ENCODE measurements around the gene SRGAP3. TPM values are rescaled to one million over a fixed set of nuclear protein-coding genes. Genes with fewer than 3 reads are reported as not detected.

SRGAP3 gene
- total RNA-seq, 4 donors from 2014 or later, result 6.7 to 24.8 (median 19.7) TPM

DNA sequence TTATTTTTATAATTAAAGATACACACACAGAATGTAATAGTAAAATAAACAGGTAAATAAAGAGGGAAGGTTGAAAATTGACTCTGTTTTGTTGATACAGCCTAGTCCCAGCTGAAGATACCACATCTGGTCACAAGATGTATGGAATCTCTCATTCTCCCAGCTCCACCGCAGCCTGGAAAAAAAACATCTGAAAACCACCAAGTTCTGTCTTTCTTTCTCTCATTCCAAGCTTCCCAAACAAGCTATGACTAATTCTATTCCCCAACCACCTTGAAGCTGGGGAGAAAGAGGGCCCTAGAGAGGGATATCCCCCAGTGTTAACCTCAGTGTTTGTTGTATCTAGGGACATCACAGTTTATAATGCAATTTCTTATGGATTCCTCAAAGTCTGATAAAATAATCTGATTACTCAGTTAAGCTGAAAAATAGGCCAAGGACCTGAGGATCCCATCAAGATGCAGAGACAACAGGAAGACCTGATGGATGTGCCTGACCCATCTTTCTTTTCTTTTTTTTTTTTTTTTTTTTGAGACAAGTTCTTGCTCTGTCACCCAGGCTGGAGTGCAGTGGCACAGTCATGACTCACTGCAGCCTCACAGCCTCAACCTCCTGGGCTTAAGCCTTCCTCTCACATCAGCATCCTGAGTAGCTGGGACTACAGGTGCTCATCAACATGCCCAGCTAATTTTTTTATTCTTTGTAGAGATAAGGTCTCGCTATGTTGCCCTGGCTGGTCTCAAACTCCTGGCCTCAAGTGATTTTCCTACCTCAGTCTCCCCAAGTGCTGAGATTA lies 38.1 kb downstream of the SRGAP3 start:
- Histone ChIP-seq H3K4me3 (no peak overlapping the region), H3K4me1 (no peaks in the 10 kb centered on the region), H3K27ac (no peak overlapping the region), H3K36me3 (no peaks in the 10 kb centered on the region), H3K9me3 (no peaks in the 10 kb centered on the region), H3K27me3 (no peaks in the 10 kb centered on the region)
- TF ChIP-seq, protein P1, sequence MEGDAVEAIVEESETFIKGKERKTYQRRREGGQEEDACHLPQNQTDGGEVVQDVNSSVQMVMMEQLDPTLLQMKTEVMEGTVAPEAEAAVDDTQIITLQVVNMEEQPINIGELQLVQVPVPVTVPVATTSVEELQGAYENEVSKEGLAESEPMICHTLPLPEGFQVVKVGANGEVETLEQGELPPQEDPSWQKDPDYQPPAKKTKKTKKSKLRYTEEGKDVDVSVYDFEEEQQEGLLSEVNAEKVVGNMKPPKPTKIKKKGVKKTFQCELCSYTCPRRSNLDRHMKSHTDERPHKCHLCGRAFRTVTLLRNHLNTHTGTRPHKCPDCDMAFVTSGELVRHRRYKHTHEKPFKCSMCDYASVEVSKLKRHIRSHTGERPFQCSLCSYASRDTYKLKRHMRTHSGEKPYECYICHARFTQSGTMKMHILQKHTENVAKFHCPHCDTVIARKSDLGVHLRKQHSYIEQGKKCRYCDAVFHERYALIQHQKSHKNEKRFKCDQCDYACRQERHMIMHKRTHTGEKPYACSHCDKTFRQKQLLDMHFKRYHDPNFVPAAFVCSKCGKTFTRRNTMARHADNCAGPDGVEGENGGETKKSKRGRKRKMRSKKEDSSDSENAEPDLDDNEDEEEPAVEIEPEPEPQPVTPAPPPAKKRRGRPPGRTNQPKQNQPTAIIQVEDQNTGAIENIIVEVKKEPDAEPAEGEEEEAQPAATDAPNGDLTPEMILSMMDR (IDR thresholded peaks at IDR 0.05), result no peak
- no peak for TF ChIP-seq POLR2A (IDR thresholded peaks at IDR 0.05)
- DNase-seq, result no peak

DNA sequence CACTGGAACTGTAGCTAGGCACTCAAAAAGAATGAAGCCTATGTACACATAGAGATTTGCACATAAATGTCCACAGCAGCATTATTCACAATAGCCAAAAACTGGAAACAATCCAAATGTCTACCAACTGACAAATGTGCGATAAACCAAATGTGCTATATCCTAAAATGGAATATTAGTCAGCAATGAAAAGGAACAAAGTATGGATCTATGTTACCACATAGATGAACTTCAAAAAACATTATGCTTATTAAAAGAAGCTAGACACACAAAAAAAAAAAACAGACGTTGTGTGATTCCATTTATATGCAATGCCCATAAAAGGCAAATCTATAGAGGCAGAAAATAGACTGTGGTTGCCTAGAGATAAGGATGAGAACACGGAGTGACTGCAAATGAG lies 39.7 kb downstream of the SRGAP3 start:
- no peak overlapping the region for H3K4me3 ChIP-seq
- no peak for TF ChIP-seq POLR2A (IDR thresholded peaks at IDR 0.05)
- TF ChIP-seq, protein P1 (IDR thresholded peaks at IDR 0.05), result no peak
- no peak for DNase-seq

DNA sequence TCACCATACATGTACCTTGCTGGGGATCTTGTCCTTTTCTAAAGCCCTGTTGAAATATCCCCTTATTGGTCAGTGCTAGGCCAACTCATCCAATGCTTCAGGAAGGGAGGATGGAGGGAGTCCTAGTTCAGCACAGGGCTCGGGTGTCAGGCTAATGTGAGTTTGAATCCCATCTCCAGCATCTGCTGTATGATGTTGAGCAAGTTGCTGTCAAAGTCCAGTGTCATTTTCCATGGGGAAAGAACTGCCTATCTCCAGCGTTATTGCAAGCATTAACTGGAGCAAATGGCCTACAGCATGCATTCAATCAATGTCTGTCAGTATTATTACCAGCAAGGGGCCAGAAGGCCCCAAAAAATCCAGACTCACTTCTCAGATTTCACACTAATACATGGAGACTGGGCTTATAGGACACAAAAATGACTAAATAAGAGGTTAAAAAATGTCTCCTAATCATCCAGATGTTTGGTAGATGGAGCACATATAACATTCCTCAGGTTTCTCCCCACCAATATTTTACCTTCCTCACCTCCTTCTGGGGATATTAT lies 40.8 kb downstream of the SRGAP3 start:
- Histone ChIP-seq H3K9me3 (no peaks in the 10 kb centered on the region), H3K4me1 (no peaks in the 10 kb centered on the region), H3K27ac (no peak overlapping the region), H3K27me3 (no peaks in the 10 kb centered on the region), H3K36me3 (no peaks in the 10 kb centered on the region), H3K4me3 (no peak overlapping the region)
- no peak for DNase-seq
- TF ChIP-seq POLR2A (IDR thresholded peaks at IDR 0.05), result no peak
- TF ChIP-seq, protein P1 (IDR thresholded peaks at IDR 0.05), result no peak

More for the DNA sequence above, 39.7 kb downstream of the SRGAP3 start:
- Histone ChIP-seq H3K36me3 (no peaks in the 10 kb centered on the region), H3K4me1 (no peaks in the 10 kb centered on the region), H3K9me3 (no peaks in the 10 kb centered on the region), H3K27me3 (no peaks in the 10 kb centered on the region), H3K27ac (no peak overlapping the region)

DNA sequence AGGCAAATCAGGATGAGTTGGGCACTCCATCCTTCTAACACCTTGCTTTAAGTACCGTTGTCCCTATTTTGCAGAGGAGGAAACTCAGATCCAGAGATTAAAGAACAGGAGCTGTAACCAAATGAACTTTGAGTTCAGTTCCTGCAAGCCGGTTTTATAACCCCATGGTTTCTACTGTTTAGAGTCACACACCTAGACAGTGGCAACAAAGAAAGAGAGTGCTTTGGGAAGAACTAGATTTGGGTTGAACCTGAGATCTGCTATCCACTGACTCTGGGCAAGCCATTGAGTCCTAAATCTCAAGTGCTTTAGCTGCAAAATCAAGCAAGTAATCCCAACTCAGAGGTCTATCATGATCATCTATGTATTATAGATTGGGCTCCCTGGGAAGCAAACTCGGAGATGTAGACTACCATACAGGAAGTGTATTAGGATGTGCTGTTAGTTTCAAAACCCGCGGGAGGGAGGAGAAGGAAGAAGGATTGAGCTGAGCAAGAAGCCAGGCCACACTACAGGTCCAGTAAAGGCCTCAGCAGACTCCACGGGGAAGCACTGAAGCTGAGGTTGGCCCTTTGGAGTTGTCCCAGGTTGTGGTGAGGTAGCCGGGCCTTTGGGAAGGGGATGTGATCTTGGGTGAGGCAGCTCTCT lies 42.2 kb downstream of the SRGAP3 start:
- no peak for TF ChIP-seq POLR2A (IDR thresholded peaks at IDR 0.05)
- TF ChIP-seq, protein P1 (IDR thresholded peaks at IDR 0.05), result no peak
- H3K4me1 ChIP-seq, result no peaks in the 10 kb centered on the region
- H3K4me3 ChIP-seq, result no peak overlapping the region
- H3K9me3 ChIP-seq, result no peaks in the 10 kb centered on the region
- no peak for DNase-seq
- no peak overlapping the region for H3K27ac ChIP-seq
- no peaks in the 10 kb centered on the region for H3K36me3 ChIP-seq
- H3K27me3 ChIP-seq, result no peaks in the 10 kb centered on the region

DNA sequence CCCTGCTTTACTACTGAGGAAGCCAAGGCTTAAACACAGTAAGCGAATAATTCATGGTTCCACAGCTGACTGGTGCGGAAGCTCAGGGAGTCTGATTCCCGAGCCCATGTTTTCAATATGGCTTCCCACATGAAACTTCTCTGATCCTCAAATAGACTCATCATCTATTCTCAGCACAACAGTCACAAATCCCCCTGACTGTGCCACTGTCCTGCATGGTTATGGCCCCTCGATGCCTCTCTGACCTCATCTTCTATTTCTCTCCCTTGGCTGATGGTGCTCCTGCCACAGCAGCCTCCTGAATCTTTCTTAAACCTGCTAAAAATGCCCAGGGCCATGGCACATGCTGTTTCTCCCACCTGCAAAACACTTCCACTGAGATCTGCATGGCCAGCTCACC lies 43.2 kb downstream of the SRGAP3 start:
- TF ChIP-seq, protein P1 (IDR thresholded peaks at IDR 0.05), result no peak
- no peak for TF ChIP-seq POLR2A (IDR thresholded peaks at IDR 0.05)
- Histone ChIP-seq H3K9me3 (no peaks in the 10 kb centered on the region), H3K27ac (no peak overlapping the region), H3K27me3 (no peaks in the 10 kb centered on the region), H3K4me3 (no peak overlapping the region), H3K36me3 (no peaks in the 10 kb centered on the region), H3K4me1 (no peaks in the 10 kb centered on the region)
- no peak for DNase-seq
